SK-N-SH treated with all-trans-retinoic acid at 6 μM for 48 hours (cell line): ENCODE data around the gene AKAP1.

ENCODE experiments used
- ATAC-seq: fragments of 200-7000 bp; cut with Tn5 transposase; 3 replicates; pipeline ENCODE4 v1.9.1; 2020; ENCODE audit warnings: mild to moderate bottlenecking, moderate library complexity
- ARNTL ChIP-seq: fragments of 450-650 bp; formaldehyde crosslinking; IDR thresholded peaks from 2 replicates; pipeline ENCODE4 v1.5.0; 2020; ENCODE audit warnings: low read depth, mild to moderate bottlenecking, moderate library complexity, borderline replicate concordance
- BACH2 ChIP-seq: fragments of 250-450 bp; sonication (Bioruptor Pico); IDR thresholded peaks from 2 replicates; pipeline ENCODE4 v1.9.0; 2021; ENCODE audit warnings: mild to moderate bottlenecking, borderline replicate concordance
- CREB5 ChIP-seq: fragments of 250-450 bp; sonication (Bioruptor Pico); IDR thresholded peaks from 2 replicates; pipeline ENCODE4 v1.5.1; 2020; ENCODE audit warnings: low read depth, mild to moderate bottlenecking, moderate library complexity
- CSDC2 ChIP-seq: fragments of 250-450 bp; sonication (Bioruptor Pico); IDR thresholded peaks from 2 replicates; pipeline ENCODE4 v1.5.0; 2020; ENCODE audit warnings: mild to moderate bottlenecking, moderate library complexity
- CSRNP3 ChIP-seq: fragments of 250-450 bp; sonication (Bioruptor Pico); IDR thresholded peaks from 2 replicates; pipeline ENCODE4 v1.5.1; 2021; ENCODE audit warnings: mild to moderate bottlenecking, moderate library complexity
- ESRRG ChIP-seq: fragments of 250-450 bp; sonication (Bioruptor Pico); IDR thresholded peaks from 2 replicates; pipeline ENCODE4 v1.6.1; 2021; ENCODE audit warnings: mild to moderate bottlenecking
- GLIS3 ChIP-seq: fragments of 250-450 bp; sonication (Bioruptor Pico); IDR thresholded peaks from 2 replicates; pipeline ENCODE4 v1.5.0; 2020; ENCODE audit warnings: mild to moderate bottlenecking, moderate library complexity
- ISL1 ChIP-seq: fragments of 250-450 bp; sonication (Bioruptor Pico); IDR thresholded peaks from 2 replicates; pipeline ENCODE4 v2.1.2; 2022; ENCODE audit warnings: mild to moderate bottlenecking, moderate library complexity
- OSR1 ChIP-seq: fragments of 250-450 bp; sonication (Bioruptor Pico); IDR thresholded peaks from 2 replicates; pipeline ENCODE4 v1.8.0; 2022; ENCODE audit warnings: moderate library complexity, mild to moderate bottlenecking, inconsistent platforms
- PATZ1 ChIP-seq: fragments of 250-450 bp; sonication (Bioruptor Pico); IDR thresholded peaks from 2 replicates; pipeline ENCODE4 v1.8.0; 2020; ENCODE audit warnings: mild to moderate bottlenecking, moderate library complexity, borderline replicate concordance
- POU6F1 ChIP-seq: fragments of 250-450 bp; sonication (Bioruptor Pico); IDR thresholded peaks from 2 replicates; pipeline ENCODE4 v1.8.0; 2021; ENCODE audit warnings: low read depth, mild to moderate bottlenecking, moderate library complexity, borderline replicate concordance
- PPARA ChIP-seq: fragments of 250-450 bp; sonication (Bioruptor Pico); IDR thresholded peaks from 2 replicates; pipeline ENCODE4 v1.5.0; 2020; ENCODE audit warnings: mild to moderate bottlenecking, borderline replicate concordance
- RARB ChIP-seq: fragments of 250-450 bp; sonication (Bioruptor Pico); IDR thresholded peaks from 2 replicates; pipeline ENCODE4 v1.8.0; 2021; ENCODE audit warnings: mild to moderate bottlenecking, moderate library complexity
- SNAI2 ChIP-seq: fragments of 250-450 bp; sonication (Bioruptor Pico); IDR thresholded peaks from 2 replicates; pipeline ENCODE4 v1.5.0; 2020; ENCODE audit warnings: mild to moderate bottlenecking, moderate library complexity
- TCF4 ChIP-seq: fragments of 250-450 bp; sonication (Bioruptor Pico); IDR thresholded peaks from 2 replicates; pipeline ENCODE4 v1.8.0; 2021; ENCODE audit warnings: mild to moderate bottlenecking, moderate library complexity, borderline replicate concordance
- TOX ChIP-seq: fragments of 250-450 bp; sonication (Bioruptor Pico); IDR thresholded peaks from 2 replicates; pipeline ENCODE4 v1.8.0; 2021; ENCODE audit warnings: mild to moderate bottlenecking, moderate library complexity, borderline replicate concordance
- TSHZ2 ChIP-seq: fragments of 250-450 bp; sonication (Bioruptor Pico); IDR thresholded peaks from 2 replicates; pipeline ENCODE4 v1.5.0; 2020; ENCODE audit warnings: mild to moderate bottlenecking, moderate library complexity
- ZC3H10 ChIP-seq: fragments of 250-450 bp; sonication (Bioruptor Pico); IDR thresholded peaks from 2 replicates; pipeline ENCODE4 v1.5.1; 2021; ENCODE audit warnings: mild to moderate bottlenecking, moderate library complexity
- ZFP30 ChIP-seq: fragments of 450-650 bp; formaldehyde crosslinking; IDR thresholded peaks from 2 replicates; pipeline ENCODE4 v1.5.0; 2022; ENCODE audit warnings: mild to moderate bottlenecking, moderate library complexity
- ZNF565 ChIP-seq: fragments of 450-650 bp; formaldehyde crosslinking; conservative IDR thresholded peaks from 2 replicates; pipeline ENCODE4 v1.5.0; 2020; ENCODE audit warnings: low read depth, mild to moderate bottlenecking, moderate library complexity
- ZNF8 ChIP-seq: fragments of 450-650 bp; formaldehyde crosslinking; IDR thresholded peaks from 2 replicates; pipeline ENCODE4 v1.5.0; 2020; ENCODE audit warnings: mild to moderate bottlenecking, moderate library complexity

AKAP1 gene

GRCh38 chr17:57165754-57166153, 80.7 kb downstream of the AKAP1 start:
- TF ChIP-seq ZNF565 (CRISPR knock-in tag), result no peak
- TF ChIP-seq ZFP30 (CRISPR knock-in tag), result no peak
- TF ChIP-seq ESRRG (CRISPR knock-in tag), result no peak
- TF ChIP-seq ARNTL (CRISPR knock-in tag), result no peak
- TF ChIP-seq CSRNP3, result no peak
- no peak for TF ChIP-seq BACH2
- no peak for TF ChIP-seq SNAI2 (CRISPR knock-in tag)
- TF ChIP-seq PATZ1 (CRISPR knock-in tag), result no peak
- no peak for TF ChIP-seq TOX (CRISPR knock-in tag)
- TF ChIP-seq TCF4 (CRISPR knock-in tag), result no peak
- TF ChIP-seq ZNF8, result no peak
- ATAC-seq, result no peak

GRCh38 chr17:57166803-57167202, 81.8 kb downstream of the AKAP1 start:
- no peak for ATAC-seq
- TF ChIP-seq CSDC2 (CRISPR knock-in tag) (no peak), BACH2 (no peak), CREB5 (CRISPR knock-in tag) (no peak), GLIS3 (CRISPR knock-in tag) (no peak), ZNF565 (CRISPR knock-in tag) (no peak), ISL1 (no peak), RARB (CRISPR knock-in tag) (no peak), SNAI2 (CRISPR knock-in tag) (no peak), PPARA (CRISPR knock-in tag) (no peak), ARNTL (CRISPR knock-in tag) (no peak), TSHZ2 (no peak)
- TF ChIP-seq, all 23 proteins: peak for 0

GRCh38 chr17:57168695-57169094, 83.6 kb downstream of the AKAP1 start:
- TF ChIP-seq SNAI2 (CRISPR knock-in tag) (no peak), TSHZ2 (no peak), GLIS3 (CRISPR knock-in tag) (no peak), ZC3H10 (CRISPR knock-in tag) (no peak), TOX (CRISPR knock-in tag) (no peak), POU6F1 (CRISPR knock-in tag) (no peak), OSR1 (CRISPR knock-in tag) (no peak), CREB5 (CRISPR knock-in tag) (no peak), ZNF8 (no peak)
- no peak for ATAC-seq
